Mesodermal cell (in vitro differentiated cells): ENCODE data around the gene UCN2.

Experiments
- H3K27ac ChIP-seq: 2 replicates; pipeline ENCODE4 v1.7.0; 2013; ENCODE audit warnings: mild to moderate bottlenecking, low read depth, low read length, moderate library complexity; ENCODE audit not compliant: severe bottlenecking
- H3K36me3 ChIP-seq: 2 replicates; pipeline ENCODE4 v1.7.1; 2013; ENCODE audit warnings: mild to moderate bottlenecking, low read length, moderate library complexity; ENCODE audit not compliant: control insufficient read depth, insufficient read depth
- H3K4me1 ChIP-seq: one replicate; pipeline ENCODE4 v1.7.1; 2013; ENCODE audit warnings: mild to moderate bottlenecking, low read length; ENCODE audit not compliant: insufficient read depth, control insufficient read depth, poor library complexity, severe bottlenecking
- H3K4me3 ChIP-seq: 2 replicates; pipeline ENCODE4 v1.7.0; 2013; ENCODE audit warnings: low read length, control low read depth, mild to moderate bottlenecking; ENCODE audit not compliant: insufficient read depth, poor library complexity, severe bottlenecking; ENCODE audit errors: extremely low read depth
- H3K9me3 ChIP-seq: 2 replicates; pipeline ENCODE4 v1.7.1; 2013; ENCODE audit warnings: mild to moderate bottlenecking, low read length, moderate library complexity; ENCODE audit not compliant: control insufficient read depth
- WGBS, 2 experiments: methylation state at CpG; one replicate each; pipeline ENCODE4 v1.1.5; 2013; ENCODE audit warnings: missing lambda C conversion rate in 2 of 2; ENCODE audit not compliant: insufficient coverage in 2 of 2; 5-methylcytosine and 5-hydroxymethylcytosine counted together

UCN2 gene

GRCh38 chr3:48588230-48588629 lies 24.6 kb upstream of the UCN2 start:
- Histone ChIP-seq H3K36me3 (peaks cover 45% of the 10 kb centered on the region), H3K9me3 (no peaks in the 10 kb centered on the region), H3K4me1 (peaks cover 6% of the 10 kb centered on the region), H3K4me3 (no peak overlapping the region), H3K27ac (no peak overlapping the region)
- WGBS, 2 experiments = 90 to 94% methylated on average over 15 of the region's 15 CpGs

- H3K27ac ChIP-seq = no peak overlapping the region
- H3K4me1 ChIP-seq = peaks cover 2% of the 10 kb centered on the region
- no peaks in the 10 kb centered on the region for H3K9me3 ChIP-seq
- peaks cover 48% of the 10 kb centered on the region for H3K36me3 ChIP-seq
- no peak overlapping the region for H3K4me3 ChIP-seq
- WGBS, 2 experiments = 91 to 98% methylated on average over 6 to 11 of the region's 11 CpGs
Measured at GRCh38 chr3:48587686-48588085, 24.1 kb upstream of the UCN2 start.

GRCh38 chr3:48585411-48585810 lies 21.8 kb upstream of the UCN2 start:
- WGBS, 2 experiments = 94 to 96% methylated on average over 5 to 8 of the region's 8 CpGs

GRCh38 chr3:48584836-48585235 lies 21.3 kb upstream of the UCN2 start:
- Histone ChIP-seq H3K36me3 (peaks cover 49% of the 10 kb centered on the region), H3K9me3 (no peaks in the 10 kb centered on the region), H3K4me1 (peaks cover 2% of the 10 kb centered on the region), H3K4me3 (no peak overlapping the region), H3K27ac (no peak overlapping the region)
- 96 to 100% methylated on average over 5 to 6 of the region's 9 CpGs for WGBS, 2 experiments

More at GRCh38 chr3:48585411-48585810, 21.8 kb upstream of the UCN2 start:
- Histone ChIP-seq H3K4me1 (peaks cover 2% of the 10 kb centered on the region), H3K4me3 (no peak overlapping the region), H3K36me3 (peaks cover 53% of the 10 kb centered on the region), H3K9me3 (no peaks in the 10 kb centered on the region), H3K27ac (no peak overlapping the region)

GRCh38 chr3:48581621-48582481 lies 18.3 kb upstream of the UCN2 start:
- 94 to 95% methylated on average over 5 to 10 of the region's 14 CpGs for WGBS, 2 experiments
- H3K9me3 ChIP-seq = no peaks in the 10 kb centered on the region

GRCh38 chr3:48576647-48577046 lies 13.1 kb upstream of the UCN2 start:
- no peak overlapping the region for H3K4me3 ChIP-seq
- 87 to 89% methylated on average over 4 of the region's 4 CpGs for WGBS, 2 experiments
- H3K36me3 ChIP-seq = peaks cover 52% of the 10 kb centered on the region
- H3K4me1 ChIP-seq = no peaks in the 10 kb centered on the region
- H3K9me3 ChIP-seq = no peaks in the 10 kb centered on the region
- H3K27ac ChIP-seq = no peak overlapping the region

More at GRCh38 chr3:48581621-48582481, 18.3 kb upstream of the UCN2 start:
- Histone ChIP-seq H3K4me1 (no peaks in the 10 kb centered on the region), H3K4me3 (no peak overlapping the region), H3K27ac (no peak overlapping the region), H3K36me3 (peaks cover 54% of the 10 kb centered on the region)

GRCh38 chr3:48575366-48575765 lies 11.8 kb upstream of the UCN2 start:
- H3K4me1 ChIP-seq = no peaks in the 10 kb centered on the region
- H3K36me3 ChIP-seq = peaks cover 49% of the 10 kb centered on the region
- WGBS, 2 experiments = 95 to 97% methylated on average over 6 to 11 of the region's 17 CpGs
- no peaks in the 10 kb centered on the region for H3K9me3 ChIP-seq
- H3K4me3 ChIP-seq = no peak overlapping the region
- H3K27ac ChIP-seq = no peak overlapping the region

GRCh38 chr3:48573973-48574585 lies 10.5 kb upstream of the UCN2 start:
- H3K9me3 ChIP-seq = no peaks in the 10 kb centered on the region
- no peak overlapping the region for H3K4me3 ChIP-seq
- H3K36me3 ChIP-seq = peaks cover 53% of the 10 kb centered on the region
- H3K4me1 ChIP-seq = no peaks in the 10 kb centered on the region
- no peak overlapping the region for H3K27ac ChIP-seq
- 94 to 95% methylated on average over 9 to 10 of the region's 10 CpGs for WGBS, 2 experiments

GRCh38 chr3:48572517-48572916 lies 8.9 kb upstream of the UCN2 start:
- 89 to 91% methylated on average over 5 of the region's 7 CpGs for WGBS, 2 experiments
- Histone ChIP-seq H3K36me3 (peaks cover 47% of the 10 kb centered on the region), H3K4me1 (no peaks in the 10 kb centered on the region), H3K27ac (no peak overlapping the region), H3K9me3 (no peaks in the 10 kb centered on the region), H3K4me3 (no peak overlapping the region)

- 89 to 93% methylated on average over 9 to 12 of the region's 12 CpGs for WGBS, 2 experiments
- peaks cover 43% of the 10 kb centered on the region for H3K36me3 ChIP-seq
- H3K4me3 ChIP-seq = no peak overlapping the region
Measured at GRCh38 chr3:48571938-48572337, 8.4 kb upstream of the UCN2 start.

More at GRCh38 chr3:48571938-48572337, 8.4 kb upstream of the UCN2 start:
- Histone ChIP-seq H3K27ac (no peak overlapping the region), H3K9me3 (no peaks in the 10 kb centered on the region), H3K4me1 (no peaks in the 10 kb centered on the region)
